ENCODE results near the gene NFKBIE. TPM values are rescaled to one million over a fixed set of nuclear protein-coding genes. Genes with fewer than 3 reads are reported as not detected.

NFKBIE gene
- polyA plus RNA-seq, 3 donors: 10.6 to 11.7 (median 11.6) TPM

- DNase-seq (ENCODE audit: low read depth in 3 of 3, low spot score in 2 of 3): no peak
These were observed 48.5 kb downstream of the NFKBIE start, which contains the start of gene MYMX for GRCh38 chr6:44216677-44217331. Gene MYMX (plus strand): TSS chr6:44216926. CDS start chr6:44217472, 546 bp downstream.

GRCh38 chr6:44214307-44214706 is 51.0 kb downstream of the NFKBIE start:
- no peak for DNase-seq (ENCODE audit: low read depth in 3 of 3, low spot score in 2 of 3)

DNA sequence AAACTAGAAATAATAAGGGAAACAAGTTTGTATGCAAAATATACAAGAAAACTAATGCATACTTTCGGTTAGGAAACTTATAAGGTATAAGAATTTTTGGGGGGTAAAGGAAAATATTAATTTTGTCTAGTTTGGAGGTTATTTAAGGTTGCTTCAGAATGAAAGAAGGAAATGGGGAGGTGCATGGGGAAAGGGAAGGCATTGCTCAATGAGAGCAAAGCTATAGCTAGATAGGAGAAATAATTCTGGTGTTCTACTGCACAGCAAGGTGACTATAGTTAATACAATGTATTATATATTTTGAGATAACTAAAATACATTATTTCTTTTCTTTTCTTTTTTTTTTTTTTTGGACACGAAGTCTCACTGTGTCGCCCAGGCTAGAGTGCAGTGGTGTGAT is 54.1 kb downstream of the NFKBIE start:
- DNase-seq (ENCODE audit: low read depth in 3 of 3, low spot score in 2 of 3): no peak

Other genes starting within 250 kb of the NFKBIE start
- 10 to 100 TPM; 38.9 to 40.4 (median 40.3) TPM for gene MRPL14, start 138.1 kb downstream of the NFKBIE start, polyA plus RNA-seq (ENCODE audit: insufficient read length in 3 of 3)
- gene TMEM63B, start 138.0 kb downstream of the NFKBIE start, polyA plus RNA-seq (ENCODE audit: insufficient read length in 3 of 3): 10 to 100 TPM; 33.3 to 38.5 (median 34.3) TPM
- under 1 TPM; 0.12 to 0.24 (median 0.17) TPM for gene CAPN11, start 106.7 kb downstream of the NFKBIE start, polyA plus RNA-seq (ENCODE audit: insufficient read length in 3 of 3)
- under 1 TPM; 0.42 to 0.85 (median 0.65) TPM for gene MYMX, start 48.6 kb downstream of the NFKBIE start, polyA plus RNA-seq (ENCODE audit: insufficient read length in 3 of 3)
- 10 to 100 TPM; 33.0 to 34.2 (median 33.0) TPM for gene SLC29A1, start 42.0 kb downstream of the NFKBIE start, polyA plus RNA-seq (ENCODE audit: insufficient read length in 3 of 3)
- 1,000 to 10,000 TPM; 1,281 to 1,316 (median 1,306) TPM for gene HSP90AB1, start 18.4 kb downstream of the NFKBIE start, polyA plus RNA-seq (ENCODE audit: insufficient read length in 3 of 3)
- gene SLC35B2, start 8.0 kb downstream of the NFKBIE start, polyA plus RNA-seq (ENCODE audit: insufficient read length in 3 of 3): 10 to 100 TPM; 51.7 to 59.3 (median 56.5) TPM
- gene TMEM151B, start 4.9 kb upstream of the NFKBIE start, polyA plus RNA-seq (ENCODE audit: insufficient read length in 3 of 3): under 1 TPM; 0.42 to 0.62 (median 0.60) TPM
- gene AARS2, start 47.8 kb upstream of the NFKBIE start, polyA plus RNA-seq (ENCODE audit: insufficient read length in 3 of 3): 10 to 100 TPM; 12.1 to 14.7 (median 12.4) TPM
- not detected for gene SPATS1, start 77.1 kb upstream of the NFKBIE start, polyA plus RNA-seq (ENCODE audit: insufficient read length in 3 of 3)
- gene CDC5L, start 122.2 kb upstream of the NFKBIE start, polyA plus RNA-seq (ENCODE audit: insufficient read length in 3 of 3): 10 to 100 TPM; 44.2 to 49.2 (median 45.5) TPM